NOMO-1 (cell line): Measurements from ENCODE around the gene NAT16.
"Not testable (repeated sequence)": the region's sequence is repeated elsewhere in the genome, so short reads cannot be mapped to it uniquely, and the experiment has no call there.

Experiments
- DNase-seq, 2 experiments: peaks; one replicate each; lab custom pipeline; 2025; ENCODE audit not compliant: unreplicated experiment in 2 of 2; lab: John Stamatoyannopoulos, UW

NAT16 gene

DNA sequence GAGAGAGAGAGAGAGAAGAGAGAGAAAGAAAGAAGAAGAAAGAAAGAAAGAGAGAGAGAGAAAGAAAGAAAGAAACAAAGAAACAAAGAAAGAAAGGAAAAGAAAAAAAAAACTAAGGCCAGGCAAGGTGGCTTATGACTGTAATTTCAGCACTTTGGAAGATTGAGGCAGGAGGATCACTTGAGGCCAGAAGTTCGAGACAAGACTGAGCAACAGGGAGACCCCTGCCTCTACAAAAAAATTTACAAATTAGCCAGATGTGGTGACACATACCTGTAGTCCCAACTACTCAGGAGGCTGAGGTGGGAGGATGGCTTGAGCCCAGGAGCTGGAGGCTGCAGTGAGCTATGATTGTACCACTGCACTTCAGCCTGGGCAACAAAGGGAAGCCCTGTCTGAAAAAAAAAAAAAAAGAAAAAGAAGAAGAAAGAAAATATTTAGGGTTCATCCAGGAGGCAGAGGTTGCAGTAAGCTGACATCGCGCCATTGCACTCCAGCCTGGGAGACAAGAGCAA lies 50.4 kb downstream of the NAT16 start:
- no peak for DNase-seq

DNA sequence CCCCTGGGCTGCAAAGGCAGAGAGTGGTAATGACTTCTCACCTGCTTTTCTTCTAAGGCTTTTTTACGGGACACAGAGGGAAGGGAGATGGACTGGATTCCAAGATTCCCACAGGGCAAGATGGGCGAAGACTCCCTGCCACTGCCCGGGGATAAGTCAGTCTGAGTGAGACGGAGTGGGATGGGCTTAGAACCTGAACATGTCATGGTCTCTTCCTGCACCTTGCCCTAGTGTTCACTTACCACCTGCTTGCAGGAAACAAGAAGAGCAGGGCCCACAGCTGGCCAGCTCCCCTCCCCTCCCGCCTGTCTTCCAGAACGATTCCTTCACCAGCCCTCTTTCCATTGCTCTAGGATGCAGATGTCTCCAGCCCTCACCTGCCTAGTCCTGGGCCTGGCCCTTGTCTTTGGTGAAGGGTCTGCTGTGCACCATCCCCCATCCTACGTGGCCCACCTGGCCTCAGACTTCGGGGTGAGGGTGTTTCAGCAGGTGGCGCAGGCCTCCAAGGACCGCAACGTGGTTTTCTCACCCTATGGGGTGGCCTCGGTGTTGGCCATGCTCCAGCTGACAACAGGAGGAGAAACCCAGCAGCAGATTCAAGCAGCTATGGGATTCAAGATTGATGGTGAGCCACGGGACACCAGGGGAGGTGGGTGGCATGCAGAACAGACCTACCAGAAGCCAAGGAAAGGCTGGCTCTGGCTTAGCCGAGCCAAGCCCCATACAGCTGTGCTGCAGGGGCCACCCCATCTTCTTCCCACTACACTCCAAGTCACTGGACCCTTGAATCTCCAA lies 51.9 kb downstream of the NAT16 start:
- DNase-seq, result no peak

DNA sequence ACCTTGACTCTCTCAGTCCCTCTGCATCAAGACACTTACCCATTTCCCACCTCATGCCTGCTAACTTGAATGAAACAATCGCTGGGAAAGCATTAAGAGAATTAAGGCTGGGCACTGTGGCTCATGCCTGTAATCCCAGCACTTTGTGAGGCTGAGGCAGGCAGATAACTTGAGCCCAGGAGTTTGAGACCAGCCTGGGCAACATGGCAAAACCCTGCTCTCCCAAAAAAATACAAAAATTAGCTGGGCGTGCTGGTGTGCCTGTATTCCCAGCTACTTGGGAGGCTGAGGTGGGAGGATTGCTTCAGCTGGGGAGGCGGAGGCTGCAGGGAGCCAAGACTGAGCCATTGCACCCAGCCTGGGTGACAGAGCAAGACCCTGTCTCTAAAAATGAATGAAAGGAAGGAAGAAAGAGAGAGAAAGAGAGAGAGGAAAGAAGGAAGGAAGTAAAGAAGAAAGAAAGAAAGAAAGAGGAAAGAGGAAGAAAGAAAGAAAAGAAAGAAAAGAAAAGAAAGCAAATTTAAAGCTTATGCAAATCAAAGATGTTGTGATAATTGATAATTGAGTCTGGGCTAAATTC lies 52.5 kb downstream of the NAT16 start:
- no peak for DNase-seq

DNA sequence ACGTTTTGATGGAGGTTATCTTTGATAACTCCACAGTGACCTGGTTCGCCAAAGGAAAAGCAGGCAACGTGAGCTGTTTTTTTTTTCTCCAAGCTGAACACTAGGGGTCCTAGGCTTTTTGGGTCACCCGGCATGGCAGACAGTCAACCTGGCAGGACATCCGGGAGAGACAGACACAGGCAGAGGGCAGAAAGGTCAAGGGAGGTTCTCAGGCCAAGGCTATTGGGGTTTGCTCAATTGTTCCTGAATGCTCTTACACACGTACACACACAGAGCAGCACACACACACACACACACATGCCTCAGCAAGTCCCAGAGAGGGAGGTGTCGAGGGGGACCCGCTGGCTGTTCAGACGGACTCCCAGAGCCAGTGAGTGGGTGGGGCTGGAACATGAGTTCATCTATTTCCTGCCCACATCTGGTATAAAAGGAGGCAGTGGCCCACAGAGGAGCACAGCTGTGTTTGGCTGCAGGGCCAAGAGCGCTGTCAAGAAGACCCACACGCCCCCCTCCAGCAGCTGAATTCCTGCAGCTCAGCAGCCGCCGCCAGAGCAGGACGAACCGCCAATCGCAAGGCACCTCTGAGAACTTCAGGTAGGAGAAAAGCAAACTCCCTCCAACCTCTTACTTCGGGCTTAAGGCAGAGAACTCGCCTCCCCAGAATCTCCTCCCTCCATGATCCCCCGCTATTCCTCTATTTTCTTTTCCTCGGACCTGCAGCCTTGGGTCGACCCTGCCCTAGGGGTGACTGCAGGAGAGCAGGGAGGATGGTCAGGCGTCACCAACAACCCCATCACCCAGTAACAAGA lies 53.2 kb downstream of the NAT16 start, which contains the start of gene SERPINE1:
TSS of gene SERPINE1 (plus strand) at position 454 of the 809 bp plus-strand sequence. CDS start 1,290 bp downstream, outside the sequence.
- no peak for DNase-seq

DNA sequence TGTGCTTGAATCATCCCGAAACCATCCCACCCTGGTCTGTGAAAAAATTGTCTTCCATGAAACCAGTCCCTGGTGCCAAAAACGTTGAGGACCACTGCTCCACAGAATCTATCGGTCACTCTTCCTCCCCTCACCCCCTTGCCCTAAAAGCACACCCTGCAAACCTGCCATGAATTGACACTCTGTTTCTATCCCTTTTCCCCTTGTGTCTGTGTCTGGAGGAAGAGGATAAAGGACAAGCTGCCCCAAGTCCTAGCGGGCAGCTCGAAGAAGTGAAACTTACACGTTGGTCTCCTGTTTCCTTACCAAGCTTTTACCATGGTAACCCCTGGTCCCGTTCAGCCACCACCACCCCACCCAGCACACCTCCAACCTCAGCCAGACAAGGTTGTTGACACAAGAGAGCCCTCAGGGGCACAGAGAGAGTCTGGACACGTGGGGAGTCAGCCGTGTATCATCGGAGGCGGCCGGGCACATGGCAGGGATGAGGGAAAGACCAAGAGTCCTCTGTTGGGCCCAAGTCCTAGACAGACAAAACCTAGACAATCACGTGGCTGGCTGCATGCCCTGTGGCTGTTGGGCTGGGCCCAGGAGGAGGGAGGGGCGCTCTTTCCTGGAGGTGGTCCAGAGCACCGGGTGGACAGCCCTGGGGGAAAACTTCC lies 54.0 kb downstream of the NAT16 start:
- no peak for DNase-seq

DNA sequence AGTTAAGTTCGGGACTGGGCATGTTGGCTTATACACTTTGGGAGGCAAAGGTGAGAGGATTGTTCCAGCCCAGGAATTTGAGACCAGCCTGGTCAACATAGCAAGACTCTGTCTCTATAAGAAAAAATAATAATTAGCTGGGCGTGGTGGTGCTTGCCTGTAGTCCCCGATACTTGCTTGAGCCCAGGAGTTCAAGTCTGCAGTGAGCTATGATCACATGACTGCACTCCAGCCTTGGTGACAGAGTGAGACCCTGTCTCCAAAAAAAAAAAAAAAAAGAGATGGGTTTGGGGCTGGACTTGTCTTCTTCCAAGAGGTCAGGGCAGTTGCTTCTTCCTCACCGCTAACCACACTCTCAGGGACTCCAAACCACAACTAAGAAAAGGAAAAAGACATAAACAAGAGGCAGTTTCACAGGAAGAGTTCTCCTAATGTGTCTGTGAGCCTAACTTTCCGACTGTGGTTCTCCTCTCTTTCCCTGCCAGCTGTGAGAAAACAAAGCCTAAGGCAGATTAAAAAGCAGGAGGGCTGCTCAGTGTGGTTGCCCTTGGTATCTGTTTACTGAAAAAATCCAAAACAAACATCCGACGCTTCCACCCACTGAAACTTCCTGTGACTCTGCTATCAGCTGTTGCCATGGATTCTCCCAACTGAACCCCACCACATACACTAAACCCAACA lies 55.6 kb downstream of the NAT16 start:
- peak; percentile 20 to 51 for DNase-seq

DNA sequence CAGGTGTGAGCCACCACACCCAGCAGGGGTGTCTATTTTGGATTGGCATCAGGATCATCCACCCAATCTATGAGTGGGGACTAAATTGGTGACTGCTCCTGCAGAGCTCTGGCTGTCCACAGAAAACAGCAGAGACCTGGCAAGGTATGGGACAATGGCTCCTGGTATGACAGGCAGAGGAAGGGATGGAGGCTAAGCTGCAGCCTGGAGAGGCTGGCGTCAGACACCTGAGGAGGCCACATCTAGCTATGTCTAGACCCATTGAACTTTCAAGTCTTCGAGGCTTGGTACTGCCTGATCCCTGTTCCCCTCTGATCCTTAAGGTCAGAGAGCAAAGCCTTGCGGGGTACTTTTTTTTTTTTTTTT lies 56.4 kb downstream of the NAT16 start:
- no peak for DNase-seq

DNA sequence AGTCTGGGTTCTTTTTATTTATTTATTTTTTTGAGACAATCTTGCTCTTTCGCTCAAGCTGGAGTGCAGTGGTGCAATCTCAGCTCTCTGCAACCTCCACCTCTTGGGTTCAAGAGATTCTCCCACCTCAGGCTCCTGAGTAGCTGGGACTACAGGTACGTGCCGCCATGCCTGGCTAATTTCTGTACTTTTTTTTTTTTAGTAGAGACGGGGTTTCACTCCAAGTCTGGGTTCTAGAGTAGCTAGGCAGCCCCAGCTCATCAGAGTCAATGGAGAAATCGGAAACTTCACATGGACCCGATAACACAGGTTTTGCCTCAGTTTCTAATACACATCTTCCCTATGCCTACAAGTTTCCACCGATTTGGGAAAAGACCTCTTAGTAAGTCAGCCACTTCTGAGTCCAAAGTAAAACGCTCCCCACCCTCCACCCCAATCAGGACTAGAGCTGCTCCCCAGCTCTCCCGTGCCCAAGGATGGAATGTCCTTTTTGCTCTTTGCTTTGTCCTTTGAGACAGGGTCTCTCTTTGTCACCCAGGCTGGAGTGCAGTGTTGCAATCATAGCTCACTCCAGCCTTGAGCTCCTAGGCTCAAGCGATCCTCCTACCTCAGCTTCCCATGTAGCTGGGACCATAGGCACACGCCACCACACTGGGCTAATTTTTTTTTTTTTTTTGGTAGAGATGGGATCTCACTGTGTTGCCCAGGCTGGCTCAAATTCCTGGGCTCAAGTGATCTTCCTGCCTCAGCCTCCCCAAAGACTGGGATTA lies 57.0 kb downstream of the NAT16 start:
- no peak for DNase-seq

DNA sequence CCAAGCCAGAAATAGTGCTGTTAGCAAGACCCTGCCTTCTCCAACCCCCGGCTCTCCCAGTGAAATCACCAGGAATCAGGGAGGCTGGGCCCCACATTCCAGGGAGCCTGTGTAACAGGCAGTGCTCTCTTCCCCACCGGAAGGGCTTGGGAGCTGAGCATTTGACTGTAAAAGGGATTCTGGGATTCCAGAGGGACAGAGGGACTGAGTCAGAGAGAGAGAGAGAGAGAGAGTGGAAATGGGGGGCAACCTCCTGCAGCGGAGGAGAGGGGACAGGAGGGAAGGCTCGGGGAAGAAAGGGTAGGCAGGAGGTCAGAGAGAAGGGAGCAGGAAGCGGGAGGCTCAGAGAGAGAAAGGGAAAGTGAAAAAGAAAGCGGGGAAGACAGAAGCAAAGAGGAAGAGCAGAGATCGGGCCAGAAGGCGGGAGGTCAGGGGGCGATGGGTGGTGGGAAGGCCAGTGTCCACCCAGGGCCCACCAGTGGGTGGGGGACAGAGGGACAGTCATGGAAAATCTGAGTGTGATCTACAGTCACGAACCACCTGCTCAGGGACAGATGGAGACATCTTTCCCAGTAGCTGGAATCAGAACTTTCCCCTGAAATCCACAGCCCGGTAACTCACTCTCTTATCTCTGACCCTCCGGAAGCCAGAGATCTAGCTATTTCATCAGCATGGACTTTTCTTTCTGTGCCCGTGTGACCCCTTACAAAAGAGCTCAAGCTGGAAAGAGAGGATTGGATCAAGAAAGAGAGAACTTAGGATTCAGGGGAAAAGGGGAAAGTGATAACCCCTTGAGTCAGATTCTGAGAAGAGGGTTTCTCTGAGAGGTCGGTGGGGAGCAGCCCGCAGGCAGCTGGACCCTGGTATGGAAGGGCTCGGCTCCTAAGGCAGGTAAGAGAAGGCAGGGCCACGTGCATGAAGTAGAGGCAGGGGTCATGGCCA lies 57.8 kb downstream of the NAT16 start:
- peak in 1 of 2 experiments; percentile 60 for DNase-seq

DNA sequence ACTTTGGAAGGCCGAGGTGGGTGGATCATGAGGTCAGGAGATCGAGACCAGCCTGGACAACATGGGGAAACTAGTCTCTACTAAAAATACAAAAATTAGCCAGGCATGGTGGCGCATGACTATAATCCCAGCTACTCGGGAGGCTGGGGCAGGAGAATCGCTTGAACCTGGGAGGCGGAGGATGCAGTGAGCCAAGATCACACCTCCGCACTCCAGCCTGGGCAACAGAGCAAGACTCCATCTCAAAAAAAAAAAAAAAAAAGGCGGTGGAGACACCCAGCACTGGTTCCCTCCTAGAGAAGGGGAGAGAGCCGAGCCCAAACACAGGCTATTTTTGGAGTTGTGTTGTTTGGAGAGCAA lies 58.5 kb downstream of the NAT16 start:
- not testable (repeated sequence) for DNase-seq
